IMR-90 (cell line): ENCODE data around the gene MMP2. TPM values are rescaled to one million over a fixed set of nuclear protein-coding genes. Genes with fewer than 3 reads are reported as not detected.

Source experiments
- ATAC-seq: fragments of 200-7000 bp; cut with Tn5 transposase; 2 replicates; pipeline ENCODE4 v1.9.1; 2020; ENCODE audit warnings: low read depth, mild to moderate bottlenecking, moderate library complexity
- BruUV-seq: library from RNA; stranded (reverse); fragments of 400-500 nt; replicated peaks from 2 replicates; lab custom pipeline; 2021; lab: Mats Ljungman, UMichigan
- CTCF ChIA-PET: fragments of 300-600 bp; formaldehyde crosslinking; extraction: SDS; loops from one replicate; lab custom pipeline; 2021; ENCODE audit warnings: antibody characterized with exemption; lab: Yijun Ruan, JAX
- POLR2A ChIA-PET: fragments of 300-600 bp; sonication (Branson Sonifier 250); formaldehyde crosslinking; loops from one replicate; lab custom pipeline; 2022; ENCODE audit warnings: antibody characterized with exemption; ENCODE audit not compliant: unreplicated experiment; lab: Charles Lee
- DNase-seq: peaks from one replicate; pipeline ENCODE4 v3.0.0; 2013
- H2AFZ ChIP-seq: replicated peaks from 2 replicates; pipeline ENCODE3; 2013; ENCODE audit warnings: low read length, mild to moderate bottlenecking; ENCODE audit not compliant: poor library complexity
- H2AK5ac ChIP-seq: 2 replicates; pipeline ENCODE4 v1.6.1; 2013; ENCODE audit warnings: low read depth, low read length, inconsistent platforms
- H2AK9ac ChIP-seq: replicated peaks from 2 replicates; pipeline ENCODE3; 2013; ENCODE audit warnings: mild to moderate bottlenecking, low read depth, low read length, moderate library complexity; ENCODE audit not compliant: poor library complexity
- H2BK120ac ChIP-seq: 2 replicates; pipeline ENCODE4 v1.6.1; 2013; ENCODE audit warnings: low read depth, low read length, inconsistent platforms
- H2BK15ac ChIP-seq: 3 replicates; pipeline ENCODE4 v1.6.1; 2013; ENCODE audit warnings: low read depth, low read length, inconsistent platforms
- H2BK20ac ChIP-seq: 2 replicates; pipeline ENCODE4 v1.6.1; 2013; ENCODE audit warnings: low read depth, mild to moderate bottlenecking, inconsistent platforms, low read length, moderate library complexity
- H2BK5ac ChIP-seq: 2 replicates; pipeline ENCODE4 v1.6.1; 2013; ENCODE audit warnings: mild to moderate bottlenecking, low read depth, low read length, inconsistent platforms; ENCODE audit not compliant: poor library complexity, severe bottlenecking
- H3K14ac ChIP-seq: replicated peaks from 2 replicates; pipeline ENCODE4 v1.6.1; 2013; ENCODE audit warnings: low read depth, low read length, inconsistent platforms
- H3K18ac ChIP-seq: 2 replicates; pipeline ENCODE4 v1.6.1; 2013; ENCODE audit warnings: low read depth, low read length, control low read depth
- H3K23ac ChIP-seq: 2 replicates; pipeline ENCODE4 v1.6.1; 2013; ENCODE audit warnings: low read depth, low read length, inconsistent platforms
- H3K27ac ChIP-seq: 2 replicates; pipeline ENCODE4 v1.5.1; 2013; ENCODE audit warnings: mild to moderate bottlenecking, control low read depth, low read length; ENCODE audit not compliant: insufficient read depth
- H3K27me3 ChIP-seq: 2 replicates; pipeline ENCODE4 v1.6.1; 2013; ENCODE audit warnings: low read length; ENCODE audit not compliant: control insufficient read depth, insufficient read depth
- H3K36me3 ChIP-seq: 2 replicates; pipeline ENCODE4 v1.6.1; 2013; ENCODE audit warnings: low read length, mixed read lengths; ENCODE audit not compliant: control insufficient read depth, insufficient read depth
- H3K4ac ChIP-seq: 2 replicates; pipeline ENCODE4 v1.6.1; 2013; ENCODE audit warnings: low read depth, low read length, inconsistent platforms
- H3K4me1 ChIP-seq: 2 replicates; pipeline ENCODE4 v1.6.1; 2013; ENCODE audit warnings: low read length, mixed read lengths; ENCODE audit not compliant: control insufficient read depth, insufficient read depth
- H3K4me2 ChIP-seq: 2 replicates; pipeline ENCODE4 v1.6.1; 2013; ENCODE audit warnings: low read depth, mild to moderate bottlenecking, control low read depth, low read length, moderate library complexity
- H3K4me3 ChIP-seq: 2 replicates; pipeline ENCODE4 v1.5.1; 2013; ENCODE audit warnings: low read depth, mild to moderate bottlenecking, control low read depth, low read length, moderate library complexity; ENCODE audit not compliant: insufficient read depth
- H3K56ac ChIP-seq: 2 replicates; pipeline ENCODE4 v1.6.1; 2013; ENCODE audit warnings: low read length, inconsistent platforms; ENCODE audit not compliant: insufficient read depth; ENCODE audit errors: extremely low read depth
- H3K79me1 ChIP-seq, 2 experiments: 2 replicates each; pipeline ENCODE4 v1.6.1; 2013; ENCODE audit warnings: low read length in 2 of 2, inconsistent platforms in 1 of 2, low read depth in 1 of 2
- H3K9ac ChIP-seq: 2 replicates; pipeline ENCODE4 v1.6.1; 2013; ENCODE audit warnings: low read depth, low read length, control low read depth
- H3K9me1 ChIP-seq: 2 replicates; pipeline ENCODE4 v1.6.1; 2013; ENCODE audit warnings: low read length, inconsistent platforms; ENCODE audit not compliant: insufficient read depth
- H3K9me3 ChIP-seq: 2 replicates; pipeline ENCODE4 v1.6.1; 2013; ENCODE audit warnings: low read length; ENCODE audit not compliant: control insufficient read depth, insufficient read depth
- H4K20me1 ChIP-seq: 2 replicates; pipeline ENCODE4 v1.6.1; 2013; ENCODE audit warnings: low read length, inconsistent platforms; ENCODE audit not compliant: insufficient read depth
- H4K5ac ChIP-seq: 2 replicates; pipeline ENCODE4 v1.6.1; 2013; ENCODE audit warnings: mild to moderate bottlenecking, low read depth, low read length, control low read depth
- H4K8ac ChIP-seq, 2 experiments: 2 replicates each; pipeline ENCODE4 v1.6.1; 2013; ENCODE audit warnings: low read depth in 2 of 2, low read length in 2 of 2, control low read depth in 1 of 2, inconsistent platforms in 1 of 2
- H4K91ac ChIP-seq: 2 replicates; pipeline ENCODE4 v1.6.1; 2013; ENCODE audit warnings: low read depth, low read length, inconsistent platforms; ENCODE audit not compliant: insufficient read depth
- MXI1 ChIP-seq: IDR thresholded peaks from 2 replicates; pipeline ENCODE4 v1.6.1; 2012; ENCODE audit warnings: low read depth, mild to moderate bottlenecking, low read length, moderate library complexity, borderline replicate concordance
- RFX5 ChIP-seq: IDR thresholded peaks from 2 replicates; pipeline ENCODE4 v1.8.0; 2012; ENCODE audit warnings: low read depth, mild to moderate bottlenecking, low read length, moderate library complexity
- WGBS, 2 experiments: methylation state at CpG; one replicate each; pipeline versions ENCODE4 v1.1.5 to v1.1.7; 2013; ENCODE audit warnings: missing lambda C conversion rate in 2 of 2; ENCODE audit not compliant: insufficient read length in 1 of 2; ENCODE audit errors: extremely low coverage in 2 of 2; 5-methylcytosine and 5-hydroxymethylcytosine counted together
- dilution Hi-C: fragments of 300-500 bp; cut with HindIII; formaldehyde crosslinking; loops from one replicate; pipeline ENCODE4 v1.14.3; 2018; ENCODE audit warnings: low sequenced_read_pairs; ENCODE audit not compliant: unreplicated experiment
- in situ Hi-C: fragments of 300-500 bp; cut with MboI; formaldehyde crosslinking; loops from 3 replicates; pipeline ENCODE4 v1.14.3; 2019; ENCODE audit warnings: low sequenced_read_pairs, inconsistent platforms, mixed read lengths
- intact Hi-C: fragments of 100-400 bp; cut with micrococcal nuclease; formaldehyde crosslinking; loops from 2 replicates; pipeline ENCODE4 v1.10.0; 2022
- polyA plus RNA-seq, 3 experiments: library from polyadenylated mRNA; depleted of rRNA; stranded (reverse); fragments of >200 nt; gene quantifications; 2 replicates each; pipeline ENCODE4 v1.2.3, GENCODE V29; 2012; ENCODE audit warnings: low replicate concordance in 1 of 3
- total RNA-seq: library from RNA; depleted of rRNA; stranded (reverse); fragments of >200 nt; gene quantifications from 2 replicates; pipeline ENCODE4 v1.2.3, GENCODE V29; 2012

Gene MMP2
- total and polyA plus RNA-seq, 2 of the 4 experiments (the other 2 are of a cell fraction) = 240 to 574 TPM

GRCh38 chr16:55502801-55503366 lies 23.9 kb downstream of the MMP2 start:
- ChIA-PET CTCF (interaction anchor here (0.8 to 1.4 kb wide), 6 partner anchors 12 to 38 kb away, joined by 3 to 5 read pairs (median 3); no protein-coding TSS in a partner anchor), POLR2A (interaction anchor here (0.6 to 0.8 kb wide), 2 partner anchors 11 to 56 kb away, joined by 3 to 4 read pairs; no protein-coding TSS in a partner anchor)
- BruUV-seq = no TSS peak
- no peak overlapping the region for H3K4me2 ChIP-seq
- peak overlapping the region; percentile 74 for H3K4ac ChIP-seq
- H3K9me1 ChIP-seq = peaks cover 15% of the 10 kb centered on the region
- WGBS, 2 experiments = 20% methylated on average over 1 of the region's 13 CpGs; no CpG with 5 or more reads in 1 of the 2 experiments
- peaks cover 61% of the 10 kb centered on the region for H3K36me3 ChIP-seq
- H2BK5ac ChIP-seq = no peak overlapping the region
- H4K5ac ChIP-seq = no peak overlapping the region
- intact Hi-C loops (no loop called here), dilution Hi-C loops (no loop called here), in situ Hi-C loops (no loop called here)
- H2BK120ac ChIP-seq = peak overlapping the region; percentile 35; the same call in 1 of the 2 replicates
- peak overlapping the region in 1 of 2 experiments; percentile 60; a peak in 1 of 4 replicates for H4K8ac ChIP-seq
- no peak overlapping the region for H3K56ac ChIP-seq
- ATAC-seq (peak; percentile 55), DNase-seq (peak; percentile 93)
- H3K9ac ChIP-seq = no peak overlapping the region
- TF ChIP-seq MXI1 (0 out of 2 replicates have a peak, but pooled peaks have one; percentile 41), RFX5 (no peak)
- H3K14ac ChIP-seq = peak overlapping the region; percentile 27; the same call in 1 of the 2 replicates
- peaks cover 31% of the 10 kb centered on the region for H3K4me1 ChIP-seq
- H3K27me3 ChIP-seq = no peaks in the 10 kb centered on the region
- no peaks in the 10 kb centered on the region for H3K9me3 ChIP-seq
- H4K91ac ChIP-seq = peak overlapping the region; percentile 53; the same call in 1 of the 2 replicates
- H3K4me3 ChIP-seq = no peak overlapping the region
- peak overlapping the region; percentile 77 for H2AFZ ChIP-seq
- no peak overlapping the region; the same call in 1 of the 2 replicates for H3K23ac ChIP-seq
- peak overlapping the region; percentile 42; the same call in 1 of the 3 replicates for H2BK15ac ChIP-seq
- peak overlapping the region; percentile 35; the same call in 1 of the 2 replicates for H2BK20ac ChIP-seq
- H2AK5ac ChIP-seq = peak overlapping the region; percentile 66; the same call in 1 of the 2 replicates
- peak overlapping the region; percentile 74 for H2AK9ac ChIP-seq
- no peak overlapping the region for H3K18ac ChIP-seq
- peaks cover 3% of the 10 kb centered on the region for H4K20me1 ChIP-seq
- peaks cover 0 to 16% of the 10 kb centered on the region in 2 experiments; a peak in 2 of 4 replicates for H3K79me1 ChIP-seq
- peak overlapping the region; percentile 44; the same call in 1 of the 2 replicates for H3K27ac ChIP-seq
